ENCODE measurements around the gene RPL29.

The RPL29 gene

DNA sequence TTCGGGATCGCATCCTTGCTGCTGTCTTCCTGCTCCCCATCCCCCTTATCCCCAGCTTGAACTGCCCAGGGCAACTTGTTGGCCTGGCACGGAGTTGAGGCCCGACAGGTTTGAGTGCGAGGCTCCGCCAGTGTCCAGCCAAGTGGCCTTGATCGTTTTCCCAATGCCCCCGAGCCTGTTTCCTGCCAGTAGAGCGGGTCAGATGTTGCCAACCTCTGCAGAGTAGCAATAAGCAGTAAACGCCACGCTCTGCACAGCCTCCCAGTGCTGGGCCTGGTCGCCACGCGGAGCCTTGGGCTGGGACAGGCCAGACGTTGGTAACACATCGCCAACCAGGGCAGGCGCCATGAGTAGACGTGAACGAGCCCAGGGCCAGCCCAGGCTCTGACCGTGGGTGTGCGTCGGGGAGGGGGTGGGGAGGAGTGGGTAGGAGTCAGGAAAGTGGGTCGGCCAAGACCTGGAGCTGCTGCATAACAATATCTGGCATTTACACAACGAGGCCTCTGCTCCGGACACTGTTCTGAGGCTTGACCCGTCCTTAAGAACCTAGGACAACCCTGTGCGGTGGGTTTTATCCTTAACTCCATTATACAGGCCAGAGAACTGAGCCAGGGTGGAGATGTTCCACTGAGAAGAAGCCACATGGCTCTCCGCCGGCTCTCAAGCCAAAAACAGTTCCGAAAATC, 21.3 kb downstream of the RPL29 start:
- Histone ChIP-seq H3K4me3 (peak overlapping the region; percentile 93), H3K27ac (peak overlapping the region; percentile 86 to 93)
- TF ChIP-seq, protein P1, sequence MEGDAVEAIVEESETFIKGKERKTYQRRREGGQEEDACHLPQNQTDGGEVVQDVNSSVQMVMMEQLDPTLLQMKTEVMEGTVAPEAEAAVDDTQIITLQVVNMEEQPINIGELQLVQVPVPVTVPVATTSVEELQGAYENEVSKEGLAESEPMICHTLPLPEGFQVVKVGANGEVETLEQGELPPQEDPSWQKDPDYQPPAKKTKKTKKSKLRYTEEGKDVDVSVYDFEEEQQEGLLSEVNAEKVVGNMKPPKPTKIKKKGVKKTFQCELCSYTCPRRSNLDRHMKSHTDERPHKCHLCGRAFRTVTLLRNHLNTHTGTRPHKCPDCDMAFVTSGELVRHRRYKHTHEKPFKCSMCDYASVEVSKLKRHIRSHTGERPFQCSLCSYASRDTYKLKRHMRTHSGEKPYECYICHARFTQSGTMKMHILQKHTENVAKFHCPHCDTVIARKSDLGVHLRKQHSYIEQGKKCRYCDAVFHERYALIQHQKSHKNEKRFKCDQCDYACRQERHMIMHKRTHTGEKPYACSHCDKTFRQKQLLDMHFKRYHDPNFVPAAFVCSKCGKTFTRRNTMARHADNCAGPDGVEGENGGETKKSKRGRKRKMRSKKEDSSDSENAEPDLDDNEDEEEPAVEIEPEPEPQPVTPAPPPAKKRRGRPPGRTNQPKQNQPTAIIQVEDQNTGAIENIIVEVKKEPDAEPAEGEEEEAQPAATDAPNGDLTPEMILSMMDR (IDR thresholded peaks at IDR 0.05), result peak; percentile 34
- DNase-seq (ENCODE audit: low spot score), result peak; percentile 80

DNA sequence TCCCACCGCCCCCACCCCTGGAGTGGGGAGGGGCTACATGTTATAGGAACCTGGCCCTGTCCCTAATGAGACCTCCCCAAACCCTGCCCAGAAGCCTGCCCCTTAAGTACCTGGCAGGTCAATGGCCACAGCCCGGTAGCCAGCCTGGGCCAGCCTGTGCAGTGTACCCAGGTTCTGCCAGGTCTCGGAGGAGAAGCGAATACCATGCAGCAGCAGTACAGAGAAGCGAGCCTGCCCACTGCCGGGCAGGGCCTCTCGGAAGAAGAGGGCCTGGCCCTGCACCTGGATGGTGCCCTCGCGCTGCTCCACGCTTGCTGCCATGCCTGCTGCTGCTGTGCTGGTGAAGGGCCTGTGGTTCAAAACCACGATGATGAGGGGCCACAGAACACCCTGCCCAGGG, 24.3 kb downstream of the RPL29 start:
- DNase-seq (ENCODE audit: low spot score), result no peak
- Histone ChIP-seq H3K4me3 (no peak overlapping the region), H3K27ac (no peak overlapping the region)
- TF ChIP-seq, protein P1 (IDR thresholded peaks at IDR 0.05), result no peak

DNA sequence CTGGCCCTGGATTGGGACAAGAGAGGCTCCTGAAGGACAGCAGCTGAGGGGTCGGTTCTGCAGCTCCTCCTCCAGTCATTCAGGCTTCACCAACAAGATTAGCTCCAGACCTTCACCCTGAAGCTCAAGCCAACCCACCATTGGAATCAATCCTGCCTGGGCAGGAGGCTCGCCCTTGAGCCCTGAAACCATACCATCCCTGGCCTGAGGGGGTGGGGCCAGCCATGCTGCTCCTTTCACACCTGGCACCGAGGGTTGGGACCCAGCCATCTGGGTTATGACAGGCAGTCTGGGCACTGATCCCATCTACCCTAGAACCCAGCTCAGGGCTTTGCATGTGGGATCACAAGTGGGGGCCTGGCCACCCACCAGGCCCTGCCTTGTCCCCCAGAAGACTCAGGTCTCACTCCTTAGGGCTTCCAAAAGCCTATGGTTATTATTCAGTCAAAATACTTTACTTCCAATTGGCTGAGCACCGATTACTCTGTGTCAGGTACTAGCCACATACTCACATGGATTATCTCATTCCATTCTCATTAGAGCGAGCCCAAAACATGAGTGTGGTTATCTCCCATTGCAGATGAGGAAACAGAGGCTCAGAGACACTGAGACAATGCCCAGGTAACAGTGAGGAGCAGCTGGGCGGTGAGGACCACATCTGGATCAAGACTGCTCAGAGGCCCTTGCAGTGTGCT, 24.9 kb downstream of the RPL29 start:
- DNase-seq (ENCODE audit: low spot score), result no peak
- H3K4me3 ChIP-seq, result no peak overlapping the region

DNA sequence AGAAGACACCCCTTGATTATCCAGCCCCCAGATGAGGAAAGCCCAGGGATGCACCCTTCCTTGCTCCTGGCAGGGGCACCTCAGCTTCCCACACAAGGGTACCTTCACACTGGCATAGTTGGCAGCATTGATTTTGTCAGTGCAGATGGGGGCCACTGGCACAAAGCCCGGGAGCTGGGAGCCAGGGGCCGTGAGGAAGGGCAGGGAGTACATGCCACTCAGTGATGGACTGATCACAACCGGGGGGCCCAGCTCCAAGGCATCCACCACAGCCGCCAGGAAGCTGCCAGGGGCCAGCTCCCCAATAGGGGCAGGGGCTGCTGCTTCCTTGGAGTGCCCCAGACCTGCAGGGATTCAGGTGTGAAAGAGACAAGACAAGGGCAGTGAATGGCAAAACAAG, 25.9 kb downstream of the RPL29 start:
- TF ChIP-seq, protein P1 (IDR thresholded peaks at IDR 0.05), result no peak
- Histone ChIP-seq H3K4me3 (no peak overlapping the region), H3K27ac (no peak overlapping the region)
- DNase-seq (ENCODE audit: low spot score), result no peak

More for the DNA sequence above, 24.9 kb downstream of the RPL29 start:
- H3K27ac ChIP-seq, result no peak overlapping the region
- TF ChIP-seq, protein P1 (IDR thresholded peaks at IDR 0.05), result no peak

DNA sequence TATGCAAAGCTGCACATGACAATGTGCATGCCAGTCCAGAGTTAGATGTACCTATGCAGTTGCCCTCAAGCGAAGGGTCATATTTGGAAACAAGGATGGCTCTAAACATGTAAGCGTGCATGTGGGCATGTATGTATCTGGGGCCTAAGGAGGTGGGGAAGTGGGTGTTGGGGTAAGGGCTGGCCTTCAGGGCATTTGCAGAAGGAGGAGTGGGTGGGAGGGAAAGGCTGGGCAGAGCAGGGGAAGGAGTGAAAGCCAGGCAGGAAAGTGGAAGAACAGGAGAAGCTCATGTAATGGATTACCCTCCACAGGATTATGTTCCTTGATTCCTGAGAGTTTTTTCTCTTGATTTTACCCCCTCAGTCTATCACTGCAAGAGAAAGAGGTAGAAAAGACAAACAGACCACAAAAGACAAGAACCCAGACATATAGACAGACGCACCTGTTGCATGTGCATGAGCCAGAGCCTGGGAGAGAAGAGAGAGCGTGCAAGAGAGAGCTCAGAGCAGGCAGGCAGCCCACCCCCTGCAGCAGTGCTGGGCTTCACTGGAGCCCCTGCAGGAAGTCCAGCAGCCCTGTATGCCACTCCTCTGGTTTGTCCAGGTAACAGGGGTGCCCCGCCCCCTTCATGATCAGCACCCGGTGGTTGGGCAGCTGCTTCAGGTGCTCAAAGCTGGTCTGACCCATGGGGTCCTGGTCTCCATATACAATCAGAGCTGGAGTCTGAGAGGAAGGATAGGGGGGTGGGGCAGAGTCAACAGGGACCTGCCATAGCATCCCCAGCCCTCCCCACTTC, 26.6 kb downstream of the RPL29 start:
- TF ChIP-seq, protein P1 (IDR thresholded peaks at IDR 0.05), result no peak
- Histone ChIP-seq H3K4me3 (no peak overlapping the region), H3K27ac (no peak overlapping the region)
- no peak for DNase-seq (ENCODE audit: low spot score)

DNA sequence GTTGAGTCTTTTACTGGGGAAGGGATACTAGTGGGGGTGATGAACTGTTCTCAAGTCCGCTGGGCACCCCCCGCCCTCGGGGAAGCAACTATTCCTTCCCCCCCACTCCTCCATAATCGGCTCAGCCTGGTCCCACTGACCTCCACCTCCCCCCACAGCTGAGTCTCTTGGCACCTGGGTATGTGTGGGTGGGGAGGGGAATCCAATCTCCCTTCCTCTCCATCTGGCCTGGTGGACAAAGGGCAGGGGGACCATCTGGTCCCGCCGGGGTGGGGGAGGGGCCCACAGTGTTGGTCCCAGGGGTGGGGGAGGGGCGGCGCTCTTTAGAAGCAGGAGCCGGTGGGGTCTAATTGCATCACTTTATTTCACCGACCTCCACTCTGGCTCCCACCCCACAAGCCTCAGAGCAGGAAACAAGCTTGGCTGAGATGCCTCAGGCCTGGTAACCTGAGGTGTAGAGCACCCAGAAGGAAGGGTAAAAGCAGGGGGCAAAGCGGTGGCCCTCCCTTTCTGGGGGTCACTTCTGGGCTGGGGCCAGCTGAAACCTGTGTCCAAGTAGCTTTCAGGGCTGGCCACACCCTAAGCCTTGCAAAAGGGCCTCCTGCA, 27.4 kb downstream of the RPL29 start:
- no peak for DNase-seq (ENCODE audit: low spot score)
- peak overlapping the region; percentile 83 for H3K4me3 ChIP-seq
- TF ChIP-seq, protein P1 (IDR thresholded peaks at IDR 0.05), result no peak
- H3K27ac ChIP-seq, result peak overlapping the region; percentile 94 to 96
